ENCODE measurements around the gene TBC1D1. TPM values are rescaled to one million over a fixed set of nuclear protein-coding genes. Genes with fewer than 3 reads are reported as not detected.

Gene TBC1D1
- total RNA-seq, 1 donor from 2014 or later, result 56.5 TPM

DNA sequence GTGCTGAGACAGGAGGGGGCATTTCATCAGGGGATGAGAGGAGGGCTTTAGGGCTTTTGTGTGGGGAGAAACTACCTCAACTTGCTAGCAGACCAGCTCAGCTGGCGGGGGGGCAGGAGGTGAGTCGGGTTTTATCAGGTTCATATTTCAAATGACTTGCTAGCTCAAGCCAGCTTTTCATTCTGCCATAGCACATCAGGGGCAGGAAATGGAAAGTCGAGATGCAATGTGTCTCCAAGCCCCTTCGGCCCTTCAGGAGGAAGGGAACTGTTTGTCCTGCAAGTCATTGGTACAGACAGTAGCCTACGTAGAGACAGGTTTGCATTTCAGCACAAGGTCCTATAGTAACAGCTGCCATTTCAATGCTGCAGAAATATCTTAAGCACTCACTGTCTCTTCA is 263.4 kb downstream of the TBC1D1 start:
- no peaks in the 10 kb centered on the region for H3K27me3 ChIP-seq (ENCODE audit: low read depth)
- intact Hi-C loops (cut with DNase I), result no loop called here
- no peaks in the 10 kb centered on the region for H3K9me3 ChIP-seq
- TF ChIP-seq, protein P1, sequence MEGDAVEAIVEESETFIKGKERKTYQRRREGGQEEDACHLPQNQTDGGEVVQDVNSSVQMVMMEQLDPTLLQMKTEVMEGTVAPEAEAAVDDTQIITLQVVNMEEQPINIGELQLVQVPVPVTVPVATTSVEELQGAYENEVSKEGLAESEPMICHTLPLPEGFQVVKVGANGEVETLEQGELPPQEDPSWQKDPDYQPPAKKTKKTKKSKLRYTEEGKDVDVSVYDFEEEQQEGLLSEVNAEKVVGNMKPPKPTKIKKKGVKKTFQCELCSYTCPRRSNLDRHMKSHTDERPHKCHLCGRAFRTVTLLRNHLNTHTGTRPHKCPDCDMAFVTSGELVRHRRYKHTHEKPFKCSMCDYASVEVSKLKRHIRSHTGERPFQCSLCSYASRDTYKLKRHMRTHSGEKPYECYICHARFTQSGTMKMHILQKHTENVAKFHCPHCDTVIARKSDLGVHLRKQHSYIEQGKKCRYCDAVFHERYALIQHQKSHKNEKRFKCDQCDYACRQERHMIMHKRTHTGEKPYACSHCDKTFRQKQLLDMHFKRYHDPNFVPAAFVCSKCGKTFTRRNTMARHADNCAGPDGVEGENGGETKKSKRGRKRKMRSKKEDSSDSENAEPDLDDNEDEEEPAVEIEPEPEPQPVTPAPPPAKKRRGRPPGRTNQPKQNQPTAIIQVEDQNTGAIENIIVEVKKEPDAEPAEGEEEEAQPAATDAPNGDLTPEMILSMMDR (IDR thresholded peaks at IDR 0.05), result no peak
- no peak for DNase-seq
- H3K4me3 ChIP-seq, result no peak overlapping the region
- no peaks in the 10 kb centered on the region for H3K36me3 ChIP-seq
- no peak for ATAC-seq
- H3K27ac ChIP-seq, result no peak overlapping the region
- H3K4me1 ChIP-seq, result peaks cover 45% of the 10 kb centered on the region

DNA sequence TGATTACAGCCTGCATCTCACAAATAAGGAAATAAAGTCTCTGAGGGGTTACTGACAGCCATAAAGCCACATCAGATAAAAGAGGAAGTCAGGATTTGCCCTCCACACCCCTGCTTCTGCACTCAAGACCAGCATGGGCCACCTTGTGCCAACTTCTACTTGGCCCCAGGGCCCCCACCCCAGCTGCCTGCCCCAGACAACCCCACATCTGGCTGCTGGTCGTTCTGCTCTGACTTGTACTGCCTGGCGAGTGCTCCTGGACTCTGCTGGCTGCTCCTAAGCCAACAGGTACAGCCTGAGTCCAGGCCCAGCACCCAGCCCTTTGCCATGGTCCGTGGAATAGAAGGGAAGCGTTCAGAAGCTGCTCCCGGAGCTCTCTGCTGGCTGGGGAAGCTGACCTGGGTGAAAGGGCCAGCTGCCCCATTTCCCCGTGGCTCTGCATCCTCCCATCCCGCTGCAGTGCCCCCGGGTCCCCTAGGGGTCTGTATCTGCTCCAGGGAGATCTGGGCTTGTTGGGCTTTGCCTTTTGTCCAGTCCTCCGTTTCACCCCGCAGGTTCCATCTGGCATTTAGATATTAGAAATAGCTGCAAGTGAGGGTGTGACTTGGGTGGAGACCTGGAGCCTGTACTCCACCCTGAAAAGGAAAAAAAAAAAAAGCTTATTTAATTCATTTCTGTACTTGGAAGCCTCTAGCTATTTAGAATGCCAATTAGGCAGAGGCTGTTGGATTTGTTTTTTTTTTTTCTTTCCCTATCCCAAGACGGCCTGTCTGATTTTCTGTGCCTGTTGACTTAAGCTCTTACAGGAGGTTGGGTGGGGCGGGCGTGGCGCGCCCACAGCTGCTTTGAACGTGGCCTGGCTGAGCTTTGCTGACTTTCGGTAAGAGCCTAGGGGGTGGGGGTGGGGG is 264.1 kb downstream of the TBC1D1 start:
- no peaks in the 10 kb centered on the region for H3K9me3 ChIP-seq
- peak overlapping the region; percentile 50 for H3K27ac ChIP-seq
- H3K36me3 ChIP-seq, result no peaks in the 10 kb centered on the region
- DNase-seq (peak; percentile 77), ATAC-seq (peak; percentile 82 to 83)
- H3K4me3 ChIP-seq, result no peak overlapping the region
- peaks cover 41% of the 10 kb centered on the region for H3K4me1 ChIP-seq
- TF ChIP-seq, protein P1 (IDR thresholded peaks at IDR 0.05), result no peak
- intact Hi-C loops (cut with DNase I), result no loop called here
- no peaks in the 10 kb centered on the region for H3K27me3 ChIP-seq (ENCODE audit: low read depth)

DNA sequence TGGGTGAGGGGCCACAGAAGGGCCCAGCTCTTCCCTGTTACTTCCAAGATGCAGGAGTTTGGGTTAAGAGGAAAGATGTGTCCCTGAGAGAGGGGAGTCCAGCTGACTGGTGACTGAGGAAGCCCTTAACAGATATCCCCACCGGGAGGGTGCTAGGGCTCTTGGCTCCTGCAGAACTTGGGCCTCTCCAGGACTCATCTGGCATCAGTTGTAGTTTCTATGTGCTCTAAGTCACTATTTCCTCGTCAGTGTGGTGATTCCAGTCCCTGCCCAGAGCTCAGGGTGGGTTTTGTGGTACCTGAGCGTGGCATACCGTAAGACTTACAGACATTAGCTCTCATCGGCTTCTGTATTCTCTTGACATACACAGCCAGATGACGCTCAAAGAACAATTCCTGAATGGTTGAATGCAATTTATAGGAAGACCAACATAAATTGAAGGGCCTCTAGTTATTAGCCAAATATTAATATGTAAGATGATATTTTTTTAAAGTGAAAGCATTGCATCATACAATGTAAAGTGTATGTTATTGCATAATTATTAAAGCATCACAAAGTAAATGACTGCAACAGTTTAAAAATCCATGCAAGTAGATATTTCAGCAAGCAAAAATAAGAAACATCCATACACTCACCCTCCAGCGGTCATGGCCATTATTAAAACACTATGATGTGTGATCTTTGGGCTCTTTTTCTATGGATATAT is 264.9 kb downstream of the TBC1D1 start:
- DNase-seq (no peak), ATAC-seq (peak; percentile 10 to 25)
- Histone ChIP-seq H3K9me3 (no peaks in the 10 kb centered on the region), H3K36me3 (no peaks in the 10 kb centered on the region), H3K4me3 (no peak overlapping the region), H3K4me1 (peaks cover 41% of the 10 kb centered on the region), H3K27me3 (ENCODE audit: low read depth) (no peaks in the 10 kb centered on the region), H3K27ac (peak overlapping the region; percentile 50)
- intact Hi-C loops (cut with DNase I), result no loop called here
- TF ChIP-seq, protein P1 (IDR thresholded peaks at IDR 0.05), result no peak

DNA sequence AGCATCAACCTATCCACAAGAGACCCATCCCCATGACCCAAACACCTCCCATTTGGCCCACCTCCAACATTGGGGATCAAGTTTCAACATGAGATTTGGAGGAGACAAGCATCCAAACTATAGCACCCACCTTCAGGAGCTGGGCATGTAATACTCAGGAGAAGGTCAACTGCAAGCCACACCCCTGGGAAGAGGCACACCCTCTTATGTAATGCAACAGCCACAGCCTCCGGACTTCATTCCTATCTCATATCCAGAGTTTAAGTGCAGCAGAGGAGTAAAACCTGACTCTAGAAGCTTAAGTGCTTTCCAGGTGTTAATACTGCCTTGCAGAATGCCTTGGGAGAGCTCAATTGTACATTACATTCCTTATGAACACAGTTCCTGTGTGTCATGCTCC is 266.7 kb downstream of the TBC1D1 start:
- ATAC-seq, result peak in 1 of 2 donors; percentile 29
- intact Hi-C loops (cut with DNase I), result no loop called here
- Histone ChIP-seq H3K9me3 (no peaks in the 10 kb centered on the region), H3K4me3 (no peak overlapping the region), H3K36me3 (no peaks in the 10 kb centered on the region), H3K27me3 (ENCODE audit: low read depth) (no peaks in the 10 kb centered on the region), H3K27ac (no peak overlapping the region), H3K4me1 (peaks cover 49% of the 10 kb centered on the region)
- TF ChIP-seq, protein P1 (IDR thresholded peaks at IDR 0.05), result no peak
- no peak for DNase-seq

DNA sequence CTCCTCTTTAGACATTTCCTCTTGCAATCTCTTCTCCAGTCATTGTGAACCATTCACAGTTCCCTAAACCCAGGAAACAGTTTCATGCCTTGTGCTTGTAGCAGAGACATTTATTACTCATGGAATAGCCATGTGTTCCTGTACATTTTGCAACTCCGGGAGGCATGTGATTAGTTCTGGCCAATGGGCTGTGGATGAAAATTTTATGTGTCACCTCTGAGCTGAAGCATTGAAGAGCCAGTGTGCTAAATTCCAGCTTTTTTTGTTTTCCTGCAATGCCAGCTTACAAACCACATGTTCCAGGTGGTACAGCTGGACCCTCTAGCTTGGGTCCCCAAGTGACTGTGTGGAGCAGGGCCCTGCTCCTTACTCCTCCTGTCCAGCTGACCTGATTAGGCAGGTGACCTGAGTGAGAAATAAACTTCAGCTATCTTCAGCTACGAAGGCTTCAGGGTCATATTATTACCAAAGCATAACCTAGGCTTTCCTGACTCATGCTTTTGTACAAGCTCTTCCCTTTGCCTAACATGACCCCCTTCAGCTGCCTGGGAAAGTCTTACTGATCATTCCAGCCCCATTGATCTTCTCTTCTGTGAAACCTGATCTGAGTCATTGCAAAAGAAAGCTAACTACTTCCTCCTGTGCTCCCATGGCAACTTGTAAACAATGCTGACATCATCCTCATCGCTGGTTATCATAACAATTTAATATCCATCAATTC is 269.8 kb downstream of the TBC1D1 start:
- Histone ChIP-seq H3K27me3 (ENCODE audit: low read depth) (no peaks in the 10 kb centered on the region), H3K4me1 (peaks cover 32% of the 10 kb centered on the region), H3K4me3 (no peak overlapping the region), H3K36me3 (no peaks in the 10 kb centered on the region), H3K9me3 (no peaks in the 10 kb centered on the region), H3K27ac (peak overlapping the region; percentile 61)
- intact Hi-C loops (cut with DNase I), result no loop called here
- no peak for DNase-seq
- TF ChIP-seq, protein P1 (IDR thresholded peaks at IDR 0.05), result no peak
- ATAC-seq, result peak; percentile 77 to 88

All from lower lobe of right lung (tissue), 2 donors.